IMR-90 (cell line): Measurements from ENCODE around the gene PAPSS2. TPM values are rescaled to one million over a fixed set of nuclear protein-coding genes. Genes with fewer than 3 reads are reported as not detected.
"Not testable (repeated sequence)": the region's sequence is repeated elsewhere in the genome, so short reads cannot be mapped to it uniquely, and the experiment has no call there.

Experiments
- ATAC-seq: fragments of 200-7000 bp; cut with Tn5 transposase; 2 replicates; pipeline ENCODE4 v1.9.1; 2020; ENCODE audit warnings: low read depth, mild to moderate bottlenecking, moderate library complexity
- BruUV-seq: library from RNA; stranded (reverse); fragments of 400-500 nt; replicated peaks from 2 replicates; lab custom pipeline; 2021; lab: Mats Ljungman, UMichigan
- CTCF ChIA-PET: fragments of 300-600 bp; formaldehyde crosslinking; extraction: SDS; loops from one replicate; lab custom pipeline; 2021; ENCODE audit warnings: antibody characterized with exemption; lab: Yijun Ruan, JAX
- POLR2A ChIA-PET: fragments of 300-600 bp; sonication (Branson Sonifier 250); formaldehyde crosslinking; loops from one replicate; lab custom pipeline; 2022; ENCODE audit warnings: antibody characterized with exemption; ENCODE audit not compliant: unreplicated experiment; lab: Charles Lee
- DNase-seq: peaks from one replicate; pipeline ENCODE4 v3.0.0; 2013
- H2AFZ ChIP-seq: replicated peaks from 2 replicates; pipeline ENCODE3; 2013; ENCODE audit warnings: low read length, mild to moderate bottlenecking; ENCODE audit not compliant: poor library complexity
- H2AK5ac ChIP-seq: 2 replicates; pipeline ENCODE4 v1.6.1; 2013; ENCODE audit warnings: low read depth, low read length, inconsistent platforms
- H2AK9ac ChIP-seq: replicated peaks from 2 replicates; pipeline ENCODE3; 2013; ENCODE audit warnings: mild to moderate bottlenecking, low read depth, low read length, moderate library complexity; ENCODE audit not compliant: poor library complexity
- H2BK120ac ChIP-seq: 2 replicates; pipeline ENCODE4 v1.6.1; 2013; ENCODE audit warnings: low read depth, low read length, inconsistent platforms
- H2BK15ac ChIP-seq: 3 replicates; pipeline ENCODE4 v1.6.1; 2013; ENCODE audit warnings: low read depth, low read length, inconsistent platforms
- H2BK20ac ChIP-seq: 2 replicates; pipeline ENCODE4 v1.6.1; 2013; ENCODE audit warnings: low read depth, mild to moderate bottlenecking, inconsistent platforms, low read length, moderate library complexity
- H2BK5ac ChIP-seq: 2 replicates; pipeline ENCODE4 v1.6.1; 2013; ENCODE audit warnings: mild to moderate bottlenecking, low read depth, low read length, inconsistent platforms; ENCODE audit not compliant: poor library complexity, severe bottlenecking
- H3K14ac ChIP-seq: replicated peaks from 2 replicates; pipeline ENCODE4 v1.6.1; 2013; ENCODE audit warnings: low read depth, low read length, inconsistent platforms
- H3K18ac ChIP-seq: 2 replicates; pipeline ENCODE4 v1.6.1; 2013; ENCODE audit warnings: low read depth, low read length, control low read depth
- H3K23ac ChIP-seq: 2 replicates; pipeline ENCODE4 v1.6.1; 2013; ENCODE audit warnings: low read depth, low read length, inconsistent platforms
- H3K27ac ChIP-seq: 2 replicates; pipeline ENCODE4 v1.5.1; 2013; ENCODE audit warnings: mild to moderate bottlenecking, control low read depth, low read length; ENCODE audit not compliant: insufficient read depth
- H3K27me3 ChIP-seq: 2 replicates; pipeline ENCODE4 v1.6.1; 2013; ENCODE audit warnings: low read length; ENCODE audit not compliant: control insufficient read depth, insufficient read depth
- H3K36me3 ChIP-seq: 2 replicates; pipeline ENCODE4 v1.6.1; 2013; ENCODE audit warnings: low read length, mixed read lengths; ENCODE audit not compliant: control insufficient read depth, insufficient read depth
- H3K4ac ChIP-seq: 2 replicates; pipeline ENCODE4 v1.6.1; 2013; ENCODE audit warnings: low read depth, low read length, inconsistent platforms
- H3K4me1 ChIP-seq: 2 replicates; pipeline ENCODE4 v1.6.1; 2013; ENCODE audit warnings: low read length, mixed read lengths; ENCODE audit not compliant: control insufficient read depth, insufficient read depth
- H3K4me2 ChIP-seq: 2 replicates; pipeline ENCODE4 v1.6.1; 2013; ENCODE audit warnings: low read depth, mild to moderate bottlenecking, control low read depth, low read length, moderate library complexity
- H3K4me3 ChIP-seq: 2 replicates; pipeline ENCODE4 v1.5.1; 2013; ENCODE audit warnings: low read depth, mild to moderate bottlenecking, control low read depth, low read length, moderate library complexity; ENCODE audit not compliant: insufficient read depth
- H3K56ac ChIP-seq: 2 replicates; pipeline ENCODE4 v1.6.1; 2013; ENCODE audit warnings: low read length, inconsistent platforms; ENCODE audit not compliant: insufficient read depth; ENCODE audit errors: extremely low read depth
- H3K79me1 ChIP-seq, 2 experiments: 2 replicates each; pipeline ENCODE4 v1.6.1; 2013; ENCODE audit warnings: low read length in 2 of 2, inconsistent platforms in 1 of 2, low read depth in 1 of 2
- H3K9ac ChIP-seq: 2 replicates; pipeline ENCODE4 v1.6.1; 2013; ENCODE audit warnings: low read depth, low read length, control low read depth
- H3K9me1 ChIP-seq: 2 replicates; pipeline ENCODE4 v1.6.1; 2013; ENCODE audit warnings: low read length, inconsistent platforms; ENCODE audit not compliant: insufficient read depth
- H3K9me3 ChIP-seq: 2 replicates; pipeline ENCODE4 v1.6.1; 2013; ENCODE audit warnings: low read length; ENCODE audit not compliant: control insufficient read depth, insufficient read depth
- H4K20me1 ChIP-seq: 2 replicates; pipeline ENCODE4 v1.6.1; 2013; ENCODE audit warnings: low read length, inconsistent platforms; ENCODE audit not compliant: insufficient read depth
- H4K5ac ChIP-seq: 2 replicates; pipeline ENCODE4 v1.6.1; 2013; ENCODE audit warnings: mild to moderate bottlenecking, low read depth, low read length, control low read depth
- H4K8ac ChIP-seq, 2 experiments: 2 replicates each; pipeline ENCODE4 v1.6.1; 2013; ENCODE audit warnings: low read depth in 2 of 2, low read length in 2 of 2, control low read depth in 1 of 2, inconsistent platforms in 1 of 2
- H4K91ac ChIP-seq: 2 replicates; pipeline ENCODE4 v1.6.1; 2013; ENCODE audit warnings: low read depth, low read length, inconsistent platforms; ENCODE audit not compliant: insufficient read depth
- WGBS, 2 experiments: methylation state at CpG; one replicate each; pipeline versions ENCODE4 v1.1.5 to v1.1.7; 2013; ENCODE audit warnings: missing lambda C conversion rate in 2 of 2; ENCODE audit not compliant: insufficient read length in 1 of 2; ENCODE audit errors: extremely low coverage in 2 of 2; 5-methylcytosine and 5-hydroxymethylcytosine counted together
- dilution Hi-C: fragments of 300-500 bp; cut with HindIII; formaldehyde crosslinking; loops from one replicate; pipeline ENCODE4 v1.14.3; 2018; ENCODE audit warnings: low sequenced_read_pairs; ENCODE audit not compliant: unreplicated experiment
- in situ Hi-C: fragments of 300-500 bp; cut with MboI; formaldehyde crosslinking; loops from 3 replicates; pipeline ENCODE4 v1.14.3; 2019; ENCODE audit warnings: low sequenced_read_pairs, inconsistent platforms, mixed read lengths
- intact Hi-C: fragments of 100-400 bp; cut with micrococcal nuclease; formaldehyde crosslinking; loops from 2 replicates; pipeline ENCODE4 v1.10.0; 2022
- polyA plus RNA-seq, 3 experiments: library from polyadenylated mRNA; depleted of rRNA; stranded (reverse); fragments of >200 nt; gene quantifications; 2 replicates each; pipeline ENCODE4 v1.2.3, GENCODE V29; 2012; ENCODE audit warnings: low replicate concordance in 1 of 3
- total RNA-seq: library from RNA; depleted of rRNA; stranded (reverse); fragments of >200 nt; gene quantifications from 2 replicates; pipeline ENCODE4 v1.2.3, GENCODE V29; 2012

Gene PAPSS2
- total and polyA plus RNA-seq, 2 of the 4 experiments (the other 2 are of a cell fraction), result 55.0 to 63.3 TPM

GRCh38 chr10:87644500-87644899 lies 15.2 kb upstream of the PAPSS2 start:
- H3K56ac ChIP-seq, in situ Hi-C loops, dilution Hi-C loops, H3K27me3 ChIP-seq, H3K4me1 ChIP-seq, H3K4ac ChIP-seq, H3K9me3 ChIP-seq, H3K36me3 ChIP-seq, H4K91ac ChIP-seq, H3K4me3 ChIP-seq, H3K18ac ChIP-seq, H3K79me1 ChIP-seq, H2AK9ac ChIP-seq, H3K4me2 ChIP-seq, H2AK5ac ChIP-seq, H2BK15ac ChIP-seq, H2BK120ac ChIP-seq, H4K5ac ChIP-seq, CTCF ChIA-PET, H2BK20ac ChIP-seq, H3K14ac ChIP-seq, H3K23ac ChIP-seq, ATAC-seq, H3K9me1 ChIP-seq, BruUV-seq, DNase-seq, intact Hi-C loops, H3K9ac ChIP-seq, H4K8ac ChIP-seq, H4K20me1 ChIP-seq, POLR2A ChIA-PET, H3K27ac ChIP-seq, H2BK5ac ChIP-seq: not testable (repeated sequence)
- peak overlapping the region; percentile 70 for H2AFZ ChIP-seq
- 83% methylated on average over 1 of the region's 3 CpGs; no CpG with 5 or more reads in 1 of the 2 experiments for WGBS, 2 experiments
